HL-60 (cell line): ENCODE data around the gene NOS2.

ENCODE experiments used
- DNase-seq, 2 experiments: peaks; one replicate each; pipeline ENCODE4 v3.0.0-alpha.2; 2010 to 2020; ENCODE audit warnings: low read depth in 1 of 2, low spot score in 1 of 2
- H3K27ac ChIP-seq: fragments of 250-450 bp; sonication (Bioruptor Pico); replicated peaks from 2 replicates; pipeline ENCODE4 v1.5.1; 2020; ENCODE audit warnings: mild to moderate bottlenecking, moderate library complexity
- H3K27me3 ChIP-seq: fragments of 250-450 bp; sonication (Bioruptor Pico); 2 replicates; pipeline ENCODE4 v1.5.1; 2021; ENCODE audit warnings: mild to moderate bottlenecking, moderate library complexity; ENCODE audit not compliant: insufficient read depth, poor library complexity, severe bottlenecking
- H3K4me3 ChIP-seq: replicated peaks from 2 replicates; pipeline ENCODE4 v1.5.1; 2011; ENCODE audit warnings: mild to moderate bottlenecking, control low read depth, low read length; ENCODE audit not compliant: insufficient read depth
- GABPA ChIP-seq: IDR thresholded peaks from 2 replicates; pipeline ENCODE4 v1.6.1; 2012; ENCODE audit warnings: low read depth
- POLR2AphosphoS5 ChIP-seq: IDR thresholded peaks from 2 replicates; pipeline ENCODE4 v1.6.1; 2012; ENCODE audit warnings: low read depth
- SPI1 ChIP-seq: IDR thresholded peaks from 2 replicates; pipeline ENCODE4 v1.6.1; 2012; ENCODE audit warnings: low read depth, mild to moderate bottlenecking, borderline replicate concordance
- TF ChIP-seq, protein P1 (sequence below): IDR thresholded peaks from one replicate; pipeline ENCODE4 v1.5.1; 2011; ENCODE audit warnings: low read length, control low read depth, inconsistent platforms; ENCODE audit not compliant: insufficient read depth
- TF ChIP-seq, protein P2 (sequence below): IDR thresholded peaks from 2 replicates; pipeline ENCODE4 v1.6.1; 2012; ENCODE audit warnings: low read depth; ENCODE audit not compliant: insufficient replicate concordance

Gene NOS2

DNA sequence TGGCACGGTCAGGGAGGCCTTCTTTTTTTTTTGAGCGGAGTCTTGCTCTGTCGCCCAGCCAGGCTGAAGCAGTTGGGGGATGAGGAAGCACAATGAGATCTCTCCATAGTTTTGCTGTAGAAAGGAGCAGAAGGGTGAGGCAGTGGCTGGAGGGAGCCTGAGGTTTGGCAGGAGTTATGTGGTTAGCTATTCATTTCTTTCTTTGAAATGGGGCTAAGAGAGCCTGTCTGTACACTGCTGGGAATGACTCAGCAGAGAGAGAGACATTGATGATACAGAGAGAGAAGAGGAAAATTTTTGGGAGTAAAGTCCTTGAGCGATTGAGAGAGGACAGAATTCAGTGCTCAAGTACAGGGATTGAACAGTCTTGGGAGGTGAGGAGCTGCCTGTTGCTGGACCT is 22.1 kb downstream of the NOS2 start:
- Histone ChIP-seq H3K27me3 (no peaks in the 10 kb centered on the region), H3K27ac (no peak overlapping the region), H3K4me3 (no peak overlapping the region)
- no peak for DNase-seq
- TF ChIP-seq, protein P1, sequence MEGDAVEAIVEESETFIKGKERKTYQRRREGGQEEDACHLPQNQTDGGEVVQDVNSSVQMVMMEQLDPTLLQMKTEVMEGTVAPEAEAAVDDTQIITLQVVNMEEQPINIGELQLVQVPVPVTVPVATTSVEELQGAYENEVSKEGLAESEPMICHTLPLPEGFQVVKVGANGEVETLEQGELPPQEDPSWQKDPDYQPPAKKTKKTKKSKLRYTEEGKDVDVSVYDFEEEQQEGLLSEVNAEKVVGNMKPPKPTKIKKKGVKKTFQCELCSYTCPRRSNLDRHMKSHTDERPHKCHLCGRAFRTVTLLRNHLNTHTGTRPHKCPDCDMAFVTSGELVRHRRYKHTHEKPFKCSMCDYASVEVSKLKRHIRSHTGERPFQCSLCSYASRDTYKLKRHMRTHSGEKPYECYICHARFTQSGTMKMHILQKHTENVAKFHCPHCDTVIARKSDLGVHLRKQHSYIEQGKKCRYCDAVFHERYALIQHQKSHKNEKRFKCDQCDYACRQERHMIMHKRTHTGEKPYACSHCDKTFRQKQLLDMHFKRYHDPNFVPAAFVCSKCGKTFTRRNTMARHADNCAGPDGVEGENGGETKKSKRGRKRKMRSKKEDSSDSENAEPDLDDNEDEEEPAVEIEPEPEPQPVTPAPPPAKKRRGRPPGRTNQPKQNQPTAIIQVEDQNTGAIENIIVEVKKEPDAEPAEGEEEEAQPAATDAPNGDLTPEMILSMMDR = no peak
- TF ChIP-seq SPI1 (no peak), GABPA (no peak), POLR2AphosphoS5 (no peak)
- TF ChIP-seq, protein P2, sequence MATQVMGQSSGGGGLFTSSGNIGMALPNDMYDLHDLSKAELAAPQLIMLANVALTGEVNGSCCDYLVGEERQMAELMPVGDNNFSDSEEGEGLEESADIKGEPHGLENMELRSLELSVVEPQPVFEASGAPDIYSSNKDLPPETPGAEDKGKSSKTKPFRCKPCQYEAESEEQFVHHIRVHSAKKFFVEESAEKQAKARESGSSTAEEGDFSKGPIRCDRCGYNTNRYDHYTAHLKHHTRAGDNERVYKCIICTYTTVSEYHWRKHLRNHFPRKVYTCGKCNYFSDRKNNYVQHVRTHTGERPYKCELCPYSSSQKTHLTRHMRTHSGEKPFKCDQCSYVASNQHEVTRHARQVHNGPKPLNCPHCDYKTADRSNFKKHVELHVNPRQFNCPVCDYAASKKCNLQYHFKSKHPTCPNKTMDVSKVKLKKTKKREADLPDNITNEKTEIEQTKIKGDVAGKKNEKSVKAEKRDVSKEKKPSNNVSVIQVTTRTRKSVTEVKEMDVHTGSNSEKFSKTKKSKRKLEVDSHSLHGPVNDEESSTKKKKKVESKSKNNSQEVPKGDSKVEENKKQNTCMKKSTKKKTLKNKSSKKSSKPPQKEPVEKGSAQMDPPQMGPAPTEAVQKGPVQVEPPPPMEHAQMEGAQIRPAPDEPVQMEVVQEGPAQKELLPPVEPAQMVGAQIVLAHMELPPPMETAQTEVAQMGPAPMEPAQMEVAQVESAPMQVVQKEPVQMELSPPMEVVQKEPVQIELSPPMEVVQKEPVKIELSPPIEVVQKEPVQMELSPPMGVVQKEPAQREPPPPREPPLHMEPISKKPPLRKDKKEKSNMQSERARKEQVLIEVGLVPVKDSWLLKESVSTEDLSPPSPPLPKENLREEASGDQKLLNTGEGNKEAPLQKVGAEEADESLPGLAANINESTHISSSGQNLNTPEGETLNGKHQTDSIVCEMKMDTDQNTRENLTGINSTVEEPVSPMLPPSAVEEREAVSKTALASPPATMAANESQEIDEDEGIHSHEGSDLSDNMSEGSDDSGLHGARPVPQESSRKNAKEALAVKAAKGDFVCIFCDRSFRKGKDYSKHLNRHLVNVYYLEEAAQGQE = no peak

DNA sequence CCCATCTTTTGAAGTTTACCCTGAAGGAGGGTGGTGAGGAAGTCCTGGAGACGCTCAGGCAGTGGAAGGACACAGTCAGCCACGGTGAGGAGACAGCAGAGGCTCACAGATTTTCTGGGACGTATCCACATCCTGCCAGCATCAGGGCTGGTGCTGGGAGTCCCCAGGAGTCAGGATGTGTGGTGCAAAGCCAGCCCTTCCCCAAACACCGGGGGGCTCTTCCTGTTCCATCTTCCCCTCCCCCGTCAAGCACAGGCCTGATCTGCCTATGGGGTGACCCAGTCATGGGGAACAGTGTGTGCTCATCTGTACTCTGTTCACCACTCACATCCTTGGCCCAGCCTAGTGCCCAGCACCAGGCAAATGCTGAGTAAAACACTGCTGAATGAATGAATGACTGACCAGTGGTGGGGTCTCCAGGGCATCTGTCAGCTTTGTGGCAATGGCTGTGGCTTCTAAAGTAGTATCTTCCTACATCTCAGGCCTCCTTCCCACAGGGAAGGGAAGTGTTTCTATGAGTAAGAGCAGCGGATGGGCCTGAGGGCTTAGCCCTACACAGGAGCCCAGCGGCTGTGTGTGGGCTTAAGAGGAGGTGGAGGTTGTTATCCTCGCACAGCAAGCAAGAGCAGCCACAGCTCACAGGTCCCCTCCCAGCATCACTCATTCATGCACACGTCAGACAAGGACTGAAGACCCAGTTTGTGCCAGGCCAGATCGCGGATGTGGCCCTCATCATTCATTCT is 23.3 kb downstream of the NOS2 start:
- Histone ChIP-seq H3K27ac (no peak overlapping the region), H3K4me3 (no peak overlapping the region), H3K27me3 (no peaks in the 10 kb centered on the region)
- no peak for TF ChIP-seq SPI1
- TF ChIP-seq POLR2AphosphoS5 = no peak
- TF ChIP-seq, protein P2 = no peak
- TF ChIP-seq GABPA = no peak
- TF ChIP-seq, protein P1 = no peak
- DNase-seq = no peak

DNA sequence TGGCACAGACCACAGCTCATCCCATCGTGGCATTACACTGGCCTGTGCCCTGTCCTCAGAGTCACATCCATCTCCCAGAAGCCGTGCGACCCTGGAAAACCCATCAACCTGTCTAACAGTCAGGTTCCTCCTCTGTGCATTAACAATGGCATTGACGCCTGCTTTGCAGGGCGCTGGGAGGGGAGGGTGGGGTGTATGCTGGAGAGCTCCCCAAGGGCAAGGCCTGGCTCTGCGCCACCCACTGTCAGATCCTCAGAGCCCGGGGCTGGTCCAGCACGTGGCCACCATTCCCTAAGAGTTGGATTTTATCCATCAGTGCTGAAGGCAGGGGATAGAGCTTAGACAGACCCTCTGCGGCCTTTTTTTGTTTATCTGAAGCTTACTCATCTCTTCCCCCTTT is 28.7 kb downstream of the NOS2 start:
- H3K27ac ChIP-seq = no peak overlapping the region
- no peak for DNase-seq
- H3K27me3 ChIP-seq = no peaks in the 10 kb centered on the region
- TF ChIP-seq GABPA (no peak), POLR2AphosphoS5 (no peak), SPI1 (no peak)
- TF ChIP-seq, protein P2 = no peak
- TF ChIP-seq, protein P1 = no peak
- no peak overlapping the region for H3K4me3 ChIP-seq
